ENCODE measurements around the gene OPN1SW. TPM values are rescaled to one million over a fixed set of nuclear protein-coding genes. Genes with fewer than 3 reads are reported as not detected.

Gene OPN1SW
- total RNA-seq, 1 experiment from 2014 or later, result not detected

DNA sequence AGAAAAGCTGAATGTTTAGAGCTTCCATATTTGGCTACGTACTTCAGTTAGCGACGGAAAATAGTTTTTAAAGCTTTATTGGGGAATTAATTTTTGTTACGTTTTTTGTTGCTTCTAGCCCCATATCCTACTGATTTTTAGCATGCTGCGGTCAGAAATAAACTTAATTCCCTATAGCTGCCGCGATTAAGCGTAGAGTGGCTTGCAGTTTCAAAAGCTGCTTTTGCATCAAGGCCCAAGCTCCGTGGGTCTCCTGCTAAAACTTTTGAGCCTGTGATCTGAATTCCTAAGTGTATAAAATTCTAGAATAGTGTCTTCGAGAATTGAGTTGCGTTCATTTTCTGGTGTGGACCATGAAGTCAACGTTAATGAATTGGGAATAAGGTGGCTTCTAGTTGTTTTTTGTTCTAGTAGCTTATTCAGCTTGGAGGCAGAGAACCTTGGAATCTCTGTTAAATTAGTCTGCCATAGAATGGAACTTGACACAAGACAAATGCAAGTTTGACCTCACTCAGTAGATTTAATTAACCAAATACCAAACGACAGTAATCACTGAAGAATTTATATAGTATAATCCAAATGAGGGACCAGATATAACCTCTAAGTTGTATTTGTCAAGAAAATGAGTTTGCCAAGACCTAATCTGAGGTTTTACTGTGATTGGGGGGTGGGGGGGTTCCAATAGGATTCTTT is 35.5 kb downstream of the OPN1SW start:
- no peak for DNase-seq (ENCODE audit: low read depth)
- in situ Hi-C loops (cut with HindIII; ENCODE audit: low pct_unique_long_range_greater_than_20kb, low sequenced_read_pairs), result no loop called here

GRCh38 chr7:128739048-128739962 is 36.3 kb downstream of the OPN1SW start, which contains the start of gene CALU:
Gene CALU (plus strand): TSS chr7:128739359. CDS start chr7:128748584, 9,225 bp downstream.
- in situ Hi-C loops (cut with HindIII; ENCODE audit: low pct_unique_long_range_greater_than_20kb, low sequenced_read_pairs), result no loop called here
- DNase-seq (ENCODE audit: low read depth), result peak; percentile 93

DNA sequence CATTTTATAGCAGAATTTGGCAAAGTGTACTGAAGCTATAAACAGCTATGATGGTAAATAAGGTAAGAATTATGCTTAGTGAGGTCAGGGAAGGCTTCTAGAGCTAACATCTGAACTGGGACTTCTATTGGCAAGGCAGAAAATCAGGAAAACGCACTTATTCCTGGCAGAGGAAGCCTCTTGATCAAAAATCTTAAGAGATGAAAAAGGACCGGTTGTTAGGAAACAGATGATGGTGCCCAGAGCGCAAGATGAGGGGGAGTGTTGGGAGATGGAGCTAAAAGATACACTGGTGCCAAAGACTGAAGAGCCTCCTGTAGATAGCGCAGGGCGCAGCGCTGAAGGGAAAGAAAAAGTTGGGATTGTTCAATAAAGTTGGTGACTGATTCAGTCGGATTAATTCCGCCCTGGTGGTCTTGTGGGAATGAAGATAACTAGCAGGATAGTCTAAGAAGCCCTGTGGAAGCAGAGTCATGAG is 37.0 kb downstream of the OPN1SW start:
- no peak for DNase-seq (ENCODE audit: low read depth)
- in situ Hi-C loops (cut with HindIII; ENCODE audit: low pct_unique_long_range_greater_than_20kb, low sequenced_read_pairs), result no loop called here

DNA sequence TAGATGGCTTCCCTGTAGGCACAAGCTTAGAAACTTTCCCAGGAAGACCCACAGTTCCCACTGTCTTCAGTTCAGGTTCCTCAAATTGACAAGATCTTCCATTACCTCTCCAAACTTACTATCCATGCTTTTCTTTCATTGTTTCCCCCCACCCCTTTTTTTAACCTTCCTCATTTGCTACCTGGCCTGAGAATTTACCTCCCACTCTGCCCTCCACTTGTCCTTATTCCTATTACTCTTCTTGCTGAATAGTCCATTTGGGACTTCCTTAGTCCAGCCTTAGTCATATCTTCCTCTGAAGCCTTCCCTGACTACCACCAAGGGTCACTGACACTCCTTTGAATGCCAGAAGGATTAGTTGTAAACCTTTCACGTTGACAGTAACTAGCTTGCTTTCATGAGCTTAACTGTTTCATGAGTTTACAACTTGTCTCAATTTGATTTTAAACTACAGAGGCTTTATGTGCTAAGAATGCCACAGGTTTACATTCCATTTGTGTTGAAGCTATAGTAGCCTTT is 37.7 kb downstream of the OPN1SW start:
- in situ Hi-C loops (cut with HindIII; ENCODE audit: low pct_unique_long_range_greater_than_20kb, low sequenced_read_pairs), result no loop called here
- peak; percentile 38 for DNase-seq (ENCODE audit: low read depth)

- DNase-seq (ENCODE audit: low read depth), result no peak
- in situ Hi-C loops (cut with HindIII; ENCODE audit: low pct_unique_long_range_greater_than_20kb, low sequenced_read_pairs), result no loop called here
Observed at GRCh38 chr7:128737441-128737840, 38.2 kb downstream of the OPN1SW start.

GRCh38 chr7:128735436-128735835 is 40.2 kb downstream of the OPN1SW start:
- in situ Hi-C loops (cut with HindIII; ENCODE audit: low pct_unique_long_range_greater_than_20kb, low sequenced_read_pairs), result no loop called here
- DNase-seq (ENCODE audit: low read depth), result no peak

DNA sequence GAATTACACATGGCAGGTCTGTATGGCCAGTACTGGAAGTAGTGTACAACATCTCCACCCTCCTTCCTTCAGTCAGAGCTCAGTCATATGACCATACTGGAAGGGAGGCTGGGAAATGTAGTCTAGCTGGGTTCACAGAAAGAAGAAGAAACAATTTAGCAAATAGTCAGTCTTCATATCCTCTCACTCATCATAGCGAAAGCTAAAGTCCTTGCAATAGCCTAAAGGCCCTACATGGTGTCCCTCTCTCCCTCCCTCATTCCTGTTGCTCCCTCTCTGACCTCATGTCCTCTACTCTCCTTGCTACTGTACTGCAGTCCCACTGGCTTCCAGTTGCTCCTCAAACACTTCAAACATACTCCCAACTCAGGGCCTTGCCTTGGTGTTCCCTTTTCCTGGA is 40.7 kb downstream of the OPN1SW start:
- in situ Hi-C loops (cut with HindIII; ENCODE audit: low pct_unique_long_range_greater_than_20kb, low sequenced_read_pairs), result no loop called here
- no peak for DNase-seq (ENCODE audit: low read depth)

DNA sequence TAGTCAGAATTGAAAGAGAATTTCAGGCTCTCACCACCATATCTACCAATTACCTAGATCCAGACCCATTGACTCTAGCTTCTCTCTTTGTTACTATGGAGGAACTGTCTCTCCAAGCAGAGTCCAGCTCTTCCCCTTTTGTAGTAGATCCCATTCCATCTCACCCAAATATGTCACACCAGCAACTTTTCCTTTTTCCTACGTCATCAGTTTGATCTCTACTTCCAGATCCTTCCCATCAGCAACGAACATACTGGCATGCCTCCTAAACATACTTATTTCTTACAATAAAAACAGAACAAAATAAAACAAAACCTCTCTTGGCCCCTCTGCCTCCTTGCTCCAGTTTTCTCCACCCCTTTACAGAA is 42.3 kb downstream of the OPN1SW start:
- in situ Hi-C loops (cut with HindIII; ENCODE audit: low pct_unique_long_range_greater_than_20kb, low sequenced_read_pairs), result no loop called here
- DNase-seq (ENCODE audit: low read depth), result no peak

DNA sequence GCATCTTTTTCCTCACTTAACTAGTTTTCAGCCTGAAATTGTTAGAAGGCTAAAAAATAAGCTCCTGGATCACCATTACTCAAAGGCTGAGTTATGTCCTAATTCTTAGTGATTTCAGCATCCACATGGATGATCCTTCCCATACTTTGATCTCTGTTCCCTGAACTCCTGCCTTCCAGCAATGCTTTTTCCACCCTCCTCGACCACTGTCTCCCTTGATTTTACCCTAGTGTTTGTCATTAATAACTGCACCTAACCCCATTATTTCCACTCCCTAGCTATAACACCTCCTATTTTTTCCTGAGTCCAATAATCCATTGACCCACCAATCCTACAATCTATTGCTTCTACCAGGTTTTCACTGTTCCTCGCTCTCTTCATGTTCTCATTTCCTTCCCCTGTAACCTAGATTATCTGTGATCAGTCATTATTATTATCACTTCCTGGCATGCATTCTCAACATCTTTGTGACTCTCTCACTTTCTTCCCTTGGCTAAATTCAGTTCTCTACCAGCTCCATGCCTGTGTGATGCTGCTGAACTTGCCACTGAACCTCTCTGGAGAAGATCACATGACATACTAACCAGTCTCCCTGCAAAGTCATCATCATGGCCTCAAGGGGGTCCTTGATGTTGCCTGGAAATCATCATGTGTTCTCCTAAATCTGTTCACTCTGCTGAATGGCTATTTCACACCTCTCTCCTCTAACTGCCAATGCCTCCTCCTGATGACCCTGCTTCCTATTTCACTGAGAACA is 42.9 kb downstream of the OPN1SW start:
- no peak for DNase-seq (ENCODE audit: low read depth)
- in situ Hi-C loops (cut with HindIII; ENCODE audit: low pct_unique_long_range_greater_than_20kb, low sequenced_read_pairs), result no loop called here

GRCh38 chr7:128731184-128731583 is 44.4 kb downstream of the OPN1SW start:
- no peak for DNase-seq (ENCODE audit: low read depth)
- in situ Hi-C loops (cut with HindIII; ENCODE audit: low pct_unique_long_range_greater_than_20kb, low sequenced_read_pairs), result no loop called here

- no peak for DNase-seq (ENCODE audit: low read depth)
- in situ Hi-C loops (cut with HindIII; ENCODE audit: low pct_unique_long_range_greater_than_20kb, low sequenced_read_pairs), result no loop called here
Observed at GRCh38 chr7:128729494-128729893, 46.1 kb downstream of the OPN1SW start.

DNA sequence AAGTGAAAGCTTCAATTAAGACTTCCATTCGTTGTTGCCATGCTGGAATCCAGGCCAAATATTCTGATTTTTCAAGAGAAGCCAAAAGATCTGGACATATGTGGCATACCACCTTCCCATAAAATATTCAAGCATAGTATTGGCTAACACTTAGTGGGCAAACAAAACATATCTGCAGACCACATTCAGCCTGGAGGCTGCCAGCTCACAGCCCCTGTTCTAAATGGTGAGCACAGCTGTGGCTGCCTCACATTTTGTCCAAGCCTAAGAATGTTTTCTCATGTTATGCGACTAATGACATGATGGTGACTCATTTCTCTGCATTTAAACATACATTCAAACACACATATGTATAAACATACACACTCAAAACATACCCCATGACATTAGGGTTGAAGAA is 47.0 kb downstream of the OPN1SW start:
- in situ Hi-C loops (cut with HindIII; ENCODE audit: low pct_unique_long_range_greater_than_20kb, low sequenced_read_pairs), result no loop called here
- no peak for DNase-seq (ENCODE audit: low read depth)

- in situ Hi-C loops (cut with HindIII; ENCODE audit: low pct_unique_long_range_greater_than_20kb, low sequenced_read_pairs), result no loop called here
- no peak for DNase-seq (ENCODE audit: low read depth)
Observed at GRCh38 chr7:128727239-128727638, 48.4 kb downstream of the OPN1SW start.

- no peak for DNase-seq (ENCODE audit: low read depth)
- in situ Hi-C loops (cut with HindIII; ENCODE audit: low pct_unique_long_range_greater_than_20kb, low sequenced_read_pairs), result no loop called here
Observed at GRCh38 chr7:128726737-128727072, 48.9 kb downstream of the OPN1SW start.

DNA sequence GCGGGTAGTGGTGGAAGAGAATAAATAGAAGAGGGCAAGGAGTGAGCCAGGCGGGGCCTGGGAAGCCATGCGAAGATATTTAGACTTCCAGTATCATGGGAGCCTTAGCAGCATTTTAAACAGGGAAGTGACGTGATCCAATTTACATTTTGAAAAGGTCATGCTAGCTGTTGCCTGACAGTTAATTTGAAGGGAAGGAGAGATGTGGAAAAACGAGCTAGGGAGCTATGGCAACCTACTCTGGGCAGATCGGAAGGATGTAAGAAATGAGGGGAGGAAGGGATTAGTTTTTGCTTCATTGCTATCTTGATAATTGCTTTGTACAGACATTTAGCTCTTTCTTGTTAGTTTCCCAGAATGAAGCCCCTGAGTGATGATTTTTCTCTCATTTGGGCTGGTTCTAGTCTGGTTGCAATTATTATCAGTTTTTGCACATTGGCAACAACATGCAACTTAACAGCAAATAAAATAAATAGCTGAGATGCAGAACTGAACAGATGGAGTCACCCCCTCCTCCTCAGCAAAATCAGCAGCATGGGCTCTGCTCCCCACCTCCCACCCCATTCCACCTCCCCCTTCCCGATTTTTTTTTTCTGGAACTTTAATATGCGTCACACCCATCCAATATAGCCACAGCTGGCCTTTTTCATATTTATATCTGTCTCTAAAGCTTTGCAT is 49.4 kb downstream of the OPN1SW start:
- in situ Hi-C loops (cut with HindIII; ENCODE audit: low pct_unique_long_range_greater_than_20kb, low sequenced_read_pairs), result no loop called here
- DNase-seq (ENCODE audit: low read depth), result no peak

- in situ Hi-C loops (cut with HindIII; ENCODE audit: low pct_unique_long_range_greater_than_20kb, low sequenced_read_pairs), result no loop called here
Observed at GRCh38 chr7:128725531-128725930, 50.1 kb downstream of the OPN1SW start.

GRCh38 chr7:128724743-128725142 is 50.9 kb downstream of the OPN1SW start:
- DNase-seq (ENCODE audit: low read depth), result no peak
- in situ Hi-C loops (cut with HindIII; ENCODE audit: low pct_unique_long_range_greater_than_20kb, low sequenced_read_pairs), result no loop called here

More at GRCh38 chr7:128725531-128725930, 50.1 kb downstream of the OPN1SW start:
- no peak for DNase-seq (ENCODE audit: low read depth)
